GM18502 (cell line): ENCODE results near the gene DGKZ.
"Not testable (repeated sequence)": the region's sequence is repeated elsewhere in the genome, so short reads cannot be mapped to it uniquely, and the experiment has no call there.

Source experiments
- ATAC-seq: cut with Tn5 transposase; IDR thresholded peaks from one replicate; pipeline ENCODE4 v1.9.1; 2021; ENCODE audit warnings: mild to moderate bottlenecking; ENCODE audit not compliant: unreplicated experiment, poor library complexity

Gene DGKZ

DNA sequence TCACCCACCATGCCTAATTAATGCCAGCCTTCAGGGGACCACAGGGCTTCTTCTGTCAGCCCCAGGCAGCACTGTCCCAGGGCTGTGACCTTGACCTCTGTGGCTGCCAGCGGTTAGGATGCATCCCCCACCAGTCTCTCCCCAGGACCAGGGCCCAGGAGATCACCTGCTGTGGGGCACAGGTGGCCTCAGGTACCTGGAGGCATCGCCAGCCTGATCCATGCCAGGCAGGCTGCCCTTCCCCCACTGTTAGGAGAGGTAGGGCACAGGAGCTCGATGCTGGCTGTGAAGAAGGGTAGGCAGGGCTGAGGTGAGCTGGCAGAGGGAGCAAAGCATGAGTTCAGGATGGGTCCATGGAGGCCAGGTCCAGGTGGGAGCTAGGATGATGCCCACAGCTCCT lies 17.5 kb downstream of the DGKZ start:
- ATAC-seq: no peak

DNA sequence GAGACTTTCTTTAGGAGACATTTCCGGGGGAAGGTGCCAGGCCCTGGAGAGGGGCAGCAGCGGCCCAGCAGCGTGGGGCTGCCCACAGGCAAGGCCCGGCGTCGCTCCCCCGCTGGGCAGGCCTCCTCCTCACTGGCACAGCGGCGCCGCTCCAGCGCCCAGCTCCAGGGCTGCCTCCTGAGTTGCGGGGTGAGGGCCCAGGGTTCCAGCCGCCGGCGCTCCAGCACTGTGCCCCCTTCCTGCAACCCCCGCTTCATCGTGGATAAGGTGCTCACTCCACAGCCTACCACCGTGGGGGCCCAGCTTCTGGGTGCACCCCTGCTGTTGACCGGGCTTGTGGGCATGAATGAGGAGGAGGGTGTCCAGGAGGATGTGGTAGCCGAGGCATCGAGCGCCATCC lies 19.0 kb downstream of the DGKZ start:
- ATAC-seq: no peak

DNA sequence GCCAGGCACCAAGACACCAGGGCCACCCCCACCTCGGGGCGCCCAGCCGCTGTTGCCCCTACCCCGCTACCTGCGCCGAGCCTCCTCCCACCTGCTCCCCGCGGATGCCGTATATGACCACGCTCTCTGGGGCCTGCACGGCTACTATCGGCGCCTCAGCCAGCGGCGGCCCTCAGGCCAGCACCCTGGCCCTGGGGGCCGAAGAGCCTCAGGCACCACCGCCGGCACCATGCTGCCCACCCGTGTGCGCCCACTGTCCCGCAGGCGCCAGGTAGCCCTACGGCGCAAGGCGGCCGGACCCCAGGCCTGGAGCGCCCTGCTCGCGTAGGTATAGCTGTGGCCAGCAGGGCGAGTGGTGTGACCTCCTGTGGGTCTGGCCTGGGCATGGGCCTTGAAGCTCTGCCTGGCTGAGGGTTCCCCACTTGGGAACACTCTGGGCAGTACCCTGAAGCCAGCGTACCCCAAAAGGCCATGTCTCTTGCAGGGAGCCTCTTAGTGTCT lies 19.4 kb downstream of the DGKZ start:
- ATAC-seq: no peak

DNA sequence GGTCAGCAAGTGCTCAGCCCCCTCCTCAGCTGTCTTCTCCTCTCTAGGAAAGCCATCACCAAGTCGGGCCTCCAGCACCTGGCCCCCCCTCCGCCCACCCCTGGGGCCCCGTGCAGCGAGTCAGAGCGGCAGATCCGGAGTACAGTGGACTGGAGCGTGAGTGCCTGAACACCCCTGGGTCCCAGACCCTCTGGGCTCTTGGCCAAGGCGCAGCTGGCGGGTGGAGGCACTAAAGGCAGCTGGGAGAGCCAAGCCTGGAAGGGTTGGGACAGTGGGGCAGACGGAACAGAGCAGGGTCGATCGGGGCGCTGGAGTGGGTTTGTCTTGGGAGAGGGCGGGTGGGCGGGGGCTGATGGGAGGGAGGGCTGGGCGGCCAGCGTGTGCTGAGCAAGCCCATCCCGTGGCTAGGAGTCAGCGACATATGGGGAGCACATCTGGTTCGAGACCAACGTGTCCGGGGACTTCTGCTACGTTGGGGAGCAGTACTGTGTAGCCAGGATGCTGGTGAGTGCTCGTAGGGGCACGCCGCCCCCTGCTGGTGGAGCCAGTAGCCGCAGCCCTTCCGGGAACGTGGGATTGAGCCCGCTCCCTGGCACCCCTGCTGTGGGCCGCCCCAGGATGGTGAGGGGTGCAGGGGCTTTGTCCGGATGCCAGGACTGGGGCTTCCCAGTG lies 20.1 kb downstream of the DGKZ start:
- peak; percentile 77 for ATAC-seq

DNA sequence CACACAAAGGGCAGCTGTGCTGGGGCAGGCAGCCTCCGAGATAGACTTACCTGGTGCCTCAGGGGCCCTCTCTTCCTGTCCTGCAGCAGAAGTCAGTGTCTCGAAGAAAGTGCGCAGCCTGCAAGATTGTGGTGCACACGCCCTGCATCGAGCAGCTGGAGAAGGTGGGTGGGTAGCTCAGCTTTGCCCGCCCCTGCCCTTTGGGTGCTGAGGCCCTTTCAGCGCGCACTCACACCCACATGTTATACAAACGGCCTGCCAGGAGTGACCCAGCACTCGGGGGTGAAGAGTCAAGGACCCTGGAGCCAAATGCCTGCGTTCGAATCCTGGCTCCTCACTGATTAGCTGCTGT lies 20.6 kb downstream of the DGKZ start:
- ATAC-seq: no peak

DNA sequence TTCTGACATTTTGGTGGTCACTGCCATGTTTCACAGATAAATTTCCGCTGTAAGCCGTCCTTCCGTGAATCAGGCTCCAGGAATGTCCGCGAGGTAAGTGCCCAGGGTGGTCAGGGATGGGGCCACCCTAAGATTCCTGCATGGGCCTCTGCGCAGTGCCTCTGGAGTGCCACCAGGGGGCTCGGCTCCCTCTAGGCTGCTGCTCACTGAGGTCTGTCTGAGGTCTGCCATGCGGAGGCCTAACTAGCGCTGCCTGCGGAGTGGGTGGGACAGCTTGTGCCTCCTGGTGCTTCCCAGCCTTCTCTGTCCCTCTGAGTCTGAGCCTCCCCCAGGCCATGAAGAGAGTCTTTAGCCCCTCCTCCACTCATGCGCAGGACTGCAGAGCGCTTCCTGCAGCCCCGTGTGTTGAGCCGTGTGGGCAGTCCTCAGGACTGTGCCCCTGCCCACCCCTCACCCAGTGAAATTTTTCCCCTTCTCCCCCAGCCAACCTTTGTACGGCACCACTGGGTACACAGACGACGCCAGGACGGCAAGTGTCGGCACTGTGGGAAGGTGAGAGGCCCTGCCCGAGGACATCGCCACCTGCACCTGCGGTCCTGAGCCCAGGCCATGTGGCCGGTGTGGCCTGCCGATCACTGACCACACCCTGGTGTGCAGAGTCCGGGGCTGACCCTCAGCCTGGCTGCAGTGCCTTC lies 22.3 kb downstream of the DGKZ start:
- ATAC-seq: peak; percentile 67

DNA sequence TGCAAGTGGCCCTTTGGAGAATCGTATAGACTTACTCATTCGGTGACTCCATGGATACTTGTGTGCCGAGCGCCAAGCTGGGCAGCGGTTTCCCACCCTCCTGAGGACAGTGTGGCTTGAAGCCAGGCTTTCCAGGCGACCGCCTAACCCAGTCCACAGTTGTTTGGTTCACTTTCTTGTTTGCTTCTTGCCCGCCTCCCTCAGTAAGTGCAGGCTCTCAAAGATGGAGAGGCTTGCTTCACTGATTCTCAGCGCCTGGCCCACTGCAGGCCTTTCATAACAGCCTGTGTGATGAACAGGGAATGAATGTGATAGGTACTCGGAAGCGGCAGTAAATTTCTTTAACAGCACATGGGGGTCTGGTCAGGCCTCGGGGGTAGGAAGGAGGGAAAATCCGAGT lies 23.0 kb downstream of the DGKZ start:
- no peak for ATAC-seq

DNA sequence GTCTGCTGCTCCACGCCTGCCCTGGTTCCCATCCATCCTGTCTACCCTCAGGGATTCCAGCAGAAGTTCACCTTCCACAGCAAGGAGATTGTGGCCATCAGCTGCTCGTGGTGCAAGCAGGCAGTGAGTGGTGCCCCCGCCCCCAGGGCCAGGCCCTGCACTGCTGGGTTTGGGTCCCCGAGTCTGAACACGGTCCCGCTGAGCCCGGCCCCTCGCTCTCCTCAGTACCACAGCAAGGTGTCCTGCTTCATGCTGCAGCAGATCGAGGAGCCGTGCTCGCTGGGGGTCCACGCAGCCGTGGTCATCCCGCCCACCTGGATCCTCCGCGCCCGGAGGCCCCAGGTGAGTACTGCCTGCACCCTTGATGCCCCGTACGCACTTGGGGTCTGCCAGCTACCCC lies 24.0 kb downstream of the DGKZ start:
- ATAC-seq: not testable (repeated sequence)

DNA sequence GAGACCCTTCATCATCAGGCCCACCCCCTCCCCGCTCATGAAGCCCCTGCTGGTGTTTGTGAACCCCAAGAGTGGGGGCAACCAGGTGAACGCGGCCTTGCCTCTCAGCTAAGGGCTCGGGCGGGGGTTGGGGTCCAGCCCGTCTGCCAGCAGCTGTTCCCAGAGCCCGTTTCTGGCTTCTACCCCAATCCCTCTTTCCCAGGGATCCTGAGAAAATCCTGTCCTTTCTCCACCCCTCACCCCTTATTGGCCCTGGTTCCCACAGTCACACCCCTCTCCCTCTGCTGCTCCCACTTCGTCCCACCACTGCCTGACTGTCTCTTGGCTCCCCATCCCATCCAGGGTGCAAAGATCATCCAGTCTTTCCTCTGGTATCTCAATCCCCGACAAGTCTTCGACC lies 24.8 kb downstream of the DGKZ start:
- no peak for ATAC-seq

DNA sequence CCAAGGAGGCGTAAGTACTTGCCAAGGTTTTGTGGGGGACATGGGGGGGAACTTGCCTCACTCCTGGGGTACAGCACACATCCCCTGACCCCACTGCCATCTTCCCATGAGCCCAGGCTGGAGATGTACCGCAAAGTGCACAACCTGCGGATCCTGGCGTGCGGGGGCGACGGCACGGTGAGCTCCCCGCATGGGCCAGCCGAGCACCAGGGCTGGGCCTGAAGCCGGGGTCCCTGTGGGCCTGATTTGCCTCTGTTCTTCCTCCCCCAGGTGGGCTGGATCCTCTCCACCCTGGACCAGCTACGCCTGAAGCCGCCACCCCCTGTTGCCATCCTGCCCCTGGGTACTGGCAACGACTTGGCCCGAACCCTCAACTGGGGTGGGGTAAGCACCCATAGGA lies 25.2 kb downstream of the DGKZ start:
- ATAC-seq: not testable (repeated sequence)

DNA sequence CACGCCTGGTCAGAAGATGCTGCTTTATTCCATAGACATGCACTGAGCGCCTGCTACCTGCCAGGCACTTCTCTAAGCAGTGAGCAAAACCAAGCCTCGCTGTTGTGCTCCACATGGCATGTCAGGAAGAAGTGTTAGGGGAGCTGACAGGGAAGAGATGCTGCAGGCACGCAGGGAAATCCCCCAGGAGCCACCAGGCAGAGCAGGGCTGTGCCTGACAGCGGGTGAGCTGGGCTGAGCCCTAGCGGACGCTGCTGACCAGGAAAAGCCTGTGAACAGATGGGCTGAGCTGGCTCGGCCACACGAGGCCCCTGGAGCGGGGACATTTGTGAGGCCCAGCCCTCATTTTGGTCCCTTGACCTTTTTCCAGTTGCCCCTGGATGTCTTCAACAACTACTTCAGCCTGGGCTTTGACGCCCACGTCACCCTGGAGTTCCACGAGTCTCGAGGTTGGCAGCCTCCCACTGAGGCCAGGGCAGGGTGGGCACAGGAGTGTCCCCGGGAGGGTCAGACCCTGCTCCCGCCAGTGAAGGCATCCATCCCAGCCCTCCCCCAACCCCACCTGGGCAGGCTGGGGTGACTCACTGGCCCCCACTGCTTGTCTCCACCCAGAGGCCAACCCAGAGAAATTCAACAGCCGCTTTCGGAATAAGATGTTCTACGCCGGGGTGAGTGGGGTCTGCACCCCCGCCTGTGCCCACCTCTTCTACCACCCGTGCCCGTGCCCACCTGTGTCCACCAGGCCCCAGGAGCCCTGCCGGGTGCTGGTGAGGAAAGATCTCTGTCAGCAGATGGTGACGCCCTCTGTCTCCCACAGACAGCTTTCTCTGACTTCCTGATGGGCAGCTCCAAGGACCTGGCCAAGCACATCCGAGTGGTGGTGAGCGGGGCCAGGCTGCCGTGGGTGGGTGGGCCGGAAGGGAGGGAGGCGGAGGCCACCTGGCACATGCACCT lies 26.8 kb downstream of the DGKZ start:
- no peak for ATAC-seq

DNA sequence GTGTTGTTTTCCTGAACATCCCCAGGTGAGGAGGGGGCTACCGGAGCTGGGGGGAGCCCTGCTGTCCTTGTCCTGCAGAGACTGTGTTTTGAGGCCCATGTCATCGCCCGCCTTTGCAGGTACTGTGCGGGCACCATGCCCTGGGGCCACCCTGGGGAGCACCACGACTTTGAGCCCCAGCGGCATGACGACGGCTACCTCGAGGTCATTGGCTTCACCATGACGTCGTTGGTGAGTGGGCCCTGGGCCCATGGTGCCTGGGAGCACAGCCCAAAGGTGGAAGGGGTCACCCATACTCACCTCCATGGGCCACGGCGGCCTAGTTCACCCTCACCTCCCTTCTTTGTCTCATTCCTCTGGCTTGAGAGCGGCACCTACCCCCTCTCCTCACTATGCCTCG lies 27.6 kb downstream of the DGKZ start:
- no peak for ATAC-seq

DNA sequence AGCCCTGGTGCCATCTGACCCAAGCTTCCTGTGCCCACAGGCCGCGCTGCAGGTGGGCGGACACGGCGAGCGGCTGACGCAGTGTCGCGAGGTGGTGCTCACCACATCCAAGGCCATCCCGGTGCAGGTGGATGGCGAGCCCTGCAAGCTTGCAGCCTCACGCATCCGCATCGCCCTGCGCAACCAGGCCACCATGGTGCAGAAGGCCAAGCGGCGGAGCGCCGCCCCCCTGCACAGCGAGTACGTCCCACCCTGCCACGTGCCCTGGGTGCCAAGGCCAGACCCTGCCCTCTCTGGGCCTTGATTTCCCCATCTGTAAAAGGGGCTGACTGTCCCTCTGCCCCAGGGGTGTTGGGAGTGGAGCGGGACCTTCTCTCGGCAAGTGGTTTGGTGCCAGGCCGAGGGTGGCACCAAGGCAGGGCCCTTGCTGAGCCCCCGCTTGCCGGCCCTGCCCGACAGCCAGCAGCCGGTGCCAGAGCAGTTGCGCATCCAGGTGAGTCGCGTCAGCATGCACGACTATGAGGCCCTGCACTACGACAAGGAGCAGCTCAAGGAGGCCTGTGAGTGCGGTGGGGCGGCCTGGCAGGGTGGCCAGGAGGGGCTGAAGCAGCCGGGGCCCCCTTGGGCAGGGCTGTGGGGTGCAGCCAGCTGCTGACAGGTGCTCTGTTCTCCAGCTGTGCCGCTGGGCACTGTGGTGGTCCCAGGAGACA lies 28.3 kb downstream of the DGKZ start:
- no peak for ATAC-seq

DNA sequence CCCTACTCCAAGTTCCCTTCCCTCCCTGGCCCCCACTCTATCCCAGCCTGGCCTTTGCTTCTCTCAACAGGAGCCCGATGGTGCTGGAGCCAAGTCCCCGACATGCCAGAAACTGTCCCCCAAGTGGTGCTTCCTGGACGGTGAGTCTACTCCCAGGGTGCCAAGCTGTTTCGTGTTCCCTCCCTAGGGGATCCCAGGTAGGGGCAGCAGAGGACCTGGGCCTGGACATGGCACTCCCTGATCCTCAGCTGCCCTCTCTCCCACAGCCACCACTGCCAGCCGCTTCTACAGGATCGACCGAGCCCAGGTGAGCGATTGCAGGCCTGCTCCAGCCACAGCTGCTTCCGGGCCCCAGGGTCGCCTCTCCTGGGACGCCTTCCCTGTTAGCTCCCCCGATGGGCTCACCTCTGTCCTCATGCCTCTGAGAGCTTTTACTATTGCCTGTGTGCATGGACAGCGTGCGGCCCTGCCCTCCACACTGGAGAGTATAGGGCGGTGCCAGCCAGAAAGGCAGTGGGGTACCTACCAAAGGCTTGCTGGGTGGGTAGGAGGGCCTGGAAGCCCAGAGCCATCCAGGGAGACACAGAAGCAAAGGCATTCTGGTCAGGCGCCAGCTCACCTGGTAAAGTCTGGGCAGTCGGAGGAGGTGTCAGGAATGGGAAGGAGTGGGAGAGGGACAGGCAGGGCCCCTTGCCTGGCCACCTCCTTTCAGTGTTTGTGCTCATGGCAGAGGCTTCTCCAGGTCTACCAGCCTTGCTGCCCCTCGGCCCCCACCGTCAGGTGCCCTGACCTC lies 29.2 kb downstream of the DGKZ start:
- ATAC-seq: no peak

DNA sequence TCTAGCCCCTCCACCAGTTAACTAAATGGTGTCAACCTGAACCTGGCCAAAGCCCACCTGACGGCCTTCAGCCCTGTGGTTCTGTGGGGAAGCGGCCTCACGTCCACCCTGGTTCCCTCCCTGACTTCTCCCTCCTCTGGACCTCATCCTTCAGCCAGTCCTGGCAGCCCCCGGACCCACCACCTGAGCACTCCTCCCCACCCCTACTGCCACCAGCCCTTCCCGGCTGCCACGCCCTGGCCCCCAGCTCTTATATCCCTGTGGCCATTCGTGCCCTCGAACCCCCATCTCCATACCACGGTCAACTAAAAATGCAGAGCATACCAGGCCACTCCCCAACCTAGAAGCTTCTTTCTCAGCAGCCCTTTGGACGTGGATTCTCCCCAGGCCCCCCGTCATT lies 30.0 kb downstream of the DGKZ start:
- ATAC-seq: no peak

DNA sequence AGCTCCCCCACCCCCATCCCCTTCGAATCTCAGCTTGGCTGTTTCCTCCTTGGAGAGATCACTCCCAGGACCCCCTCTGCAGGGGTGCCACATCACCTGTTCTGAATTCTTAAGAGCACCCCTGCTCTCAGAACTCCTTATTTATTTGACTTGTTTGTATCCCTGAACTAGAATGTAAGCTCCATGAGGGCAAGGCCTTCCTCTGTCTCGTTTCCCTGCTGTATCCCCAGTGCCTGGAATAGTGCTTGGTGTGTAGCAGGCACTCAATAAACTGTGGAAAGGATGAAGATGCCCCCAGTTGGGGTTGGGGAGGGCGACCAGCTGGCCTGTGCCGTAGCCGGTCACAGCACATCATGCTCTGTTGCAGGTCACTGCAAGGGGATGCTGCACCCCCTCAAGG lies 30.6 kb downstream of the DGKZ start:
- no peak for ATAC-seq

DNA sequence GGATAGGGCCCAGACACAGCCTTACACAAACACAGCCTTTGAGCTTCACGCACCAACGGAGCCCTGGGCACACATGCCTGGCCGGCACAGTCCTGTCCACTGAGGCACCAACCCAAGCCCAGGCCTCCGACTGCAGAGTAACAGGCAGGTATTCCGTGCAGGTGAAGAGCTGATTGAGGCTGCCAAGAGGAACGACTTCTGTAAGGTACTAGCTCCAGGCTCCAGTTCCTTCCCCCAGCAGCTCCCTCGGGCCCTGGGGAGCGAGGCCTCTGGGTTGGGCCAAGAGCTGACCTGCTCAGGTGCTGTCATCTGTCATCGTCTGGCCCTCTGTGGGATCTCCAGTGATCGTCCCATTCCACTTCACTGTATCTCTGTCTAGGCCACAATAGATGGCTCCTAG lies 31.0 kb downstream of the DGKZ start:
- no peak for ATAC-seq

DNA sequence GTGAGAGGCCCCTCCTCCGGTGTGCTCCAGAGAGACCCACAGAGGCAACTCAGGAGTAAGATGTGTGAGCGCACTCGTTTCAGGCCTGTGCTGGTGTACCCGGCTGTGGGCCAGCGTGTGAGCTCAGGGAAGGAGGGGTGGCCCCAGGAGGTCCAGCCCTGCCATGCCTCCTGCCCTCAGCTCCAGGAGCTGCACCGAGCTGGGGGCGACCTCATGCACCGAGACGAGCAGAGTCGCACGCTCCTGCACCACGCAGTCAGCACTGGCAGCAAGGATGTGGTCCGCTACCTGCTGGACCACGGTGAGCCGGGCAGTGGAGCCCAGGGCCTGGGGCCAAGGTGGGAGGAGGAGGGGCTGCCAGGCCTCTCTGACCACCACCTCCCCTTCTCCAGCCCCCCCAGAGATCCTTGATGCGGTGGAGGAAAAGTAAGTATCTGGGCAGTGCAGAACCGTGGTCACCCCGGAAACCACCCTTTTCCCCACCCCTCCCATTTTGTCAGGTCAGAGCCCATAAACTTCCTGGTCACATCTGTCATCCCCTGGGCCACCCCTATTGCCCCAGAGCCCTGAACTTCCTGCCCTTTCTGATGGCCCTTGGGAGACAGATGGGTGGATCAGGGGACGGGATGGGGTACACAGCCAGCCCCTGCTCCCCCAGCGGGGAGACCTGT lies 31.7 kb downstream of the DGKZ start:
- no peak for ATAC-seq
